HCT116 (cell line): Measurements from ENCODE around the gene NDUFS4. TPM values are rescaled to one million over a fixed set of nuclear protein-coding genes. Genes with fewer than 3 reads are reported as not detected.
A peak's percentile ranks its signal among the peaks of the same experiment; 100 is the strongest.

Experiments
- ATAC-seq: fragments of 200-7000 bp; cut with Tn5 transposase; 2 replicates; pipeline ENCODE4 v1.9.1; 2020; ENCODE audit warnings: mild to moderate bottlenecking, moderate library complexity
- BruUV-seq: library from RNA; stranded (reverse); fragments of 400-500 nt; replicated peaks from 2 replicates; lab custom pipeline; 2021; lab: Mats Ljungman, UMichigan
- CTCF ChIA-PET: fragments of 300-600 bp; sonication (Branson Sonifier 250); formaldehyde crosslinking; loops from one replicate; lab custom pipeline; 2021; ENCODE audit warnings: antibody characterized with exemption; lab: Charles Lee
- POLR2A ChIA-PET: fragments of 300-600, 350-600 bp; sonication (Branson Sonifier 250); formaldehyde crosslinking; loops from one replicate; lab custom pipeline; 2021; ENCODE audit warnings: antibody characterized with exemption; lab: Charles Lee
- RAD21 ChIA-PET, 2 experiments: fragments of 300-600 bp; sonication (Branson Sonifier 250); formaldehyde crosslinking; loops; one replicate each; lab custom pipeline; 2023; ENCODE audit warnings: low total read pairs in 2 of 2; ENCODE audit not compliant: uncharacterized antibody in 2 of 2, unreplicated experiment in 2 of 2, low non-redundant PET in 1 of 2; lab: Charles Lee
- DNase-seq: peaks from one replicate; pipeline ENCODE4 v3.0.0-alpha.2; 2010; ENCODE audit warnings: low read depth, low spot score
- H2AFZ ChIP-seq: fragments of 200-600 bp; shearing (Covaris generic), sonication (generic); 2 replicates; pipeline ENCODE4 v1.6.1; 2017; ENCODE audit warnings: low read depth, mixed run types, mixed read lengths, antibody characterized with exemption, low read length; ENCODE audit not compliant: poor library complexity, severe bottlenecking
- H3K27ac ChIP-seq: 2 replicates; pipeline ENCODE4 v1.5.1; 2012; ENCODE audit warnings: low read depth, low read length
- H3K27me3 ChIP-seq: fragments of 200-600 bp; sonication (generic); 2 replicates; pipeline ENCODE4 v1.6.1; 2016; ENCODE audit warnings: mixed run types, low read length, mixed read lengths; ENCODE audit not compliant: insufficient read depth
- H3K36me3 ChIP-seq, 2 experiments: fragments of 200-500 bp in 1 of 2; fragments of 200-600 bp in 1 of 2; sonication (Bioruptor generic) in 1 of 2; sonication (generic) in 1 of 2; 2 replicates each; pipeline versions ENCODE4 v1.5.1 to v1.6.1; 2014 to 2016; ENCODE audit warnings: low read length in 2 of 2, inconsistent platforms in 1 of 2, mixed read lengths in 1 of 2, mixed run types in 1 of 2; ENCODE audit not compliant: insufficient read depth in 2 of 2, control insufficient read depth in 1 of 2
- H3K4me1 ChIP-seq, 2 experiments: fragments of 200-600 bp in 1 of 2; sonication (generic) in 1 of 2; 2 replicates each; pipeline versions ENCODE4 v1.5.1 to v1.6.1; 2012 to 2017; ENCODE audit warnings: low read length in 2 of 2, inconsistent platforms in 1 of 2, mild to moderate bottlenecking in 1 of 2, mixed read lengths in 1 of 2, mixed run types in 1 of 2, moderate library complexity in 1 of 2; ENCODE audit not compliant: insufficient read depth in 2 of 2, control insufficient read depth in 1 of 2
- H3K4me2 ChIP-seq: fragments of 200-600 bp; sonication (generic); 2 replicates; pipeline ENCODE4 v1.6.1; 2017; ENCODE audit warnings: mixed run types, low read length, mixed read lengths
- H3K4me3 ChIP-seq, 2 experiments: fragments of 200-600 bp in 1 of 2; sonication (generic) in 1 of 2; replicated peaks in 1 of 2; 2 replicates each; pipeline ENCODE4 v1.5.1; 2011 to 2016; ENCODE audit warnings: low read length in 2 of 2, control low read depth in 1 of 2, low read depth in 1 of 2, mild to moderate bottlenecking in 1 of 2, mixed read lengths in 1 of 2, mixed run types in 1 of 2
- H3K79me2 ChIP-seq: fragments of 200-600 bp; sonication (generic); 2 replicates; pipeline ENCODE4 v1.6.1; 2017; ENCODE audit warnings: mild to moderate bottlenecking, mixed run types, low read length, moderate library complexity, mixed read lengths; ENCODE audit not compliant: insufficient read depth
- H3K9ac ChIP-seq: fragments of 200-600 bp; sonication (generic); 2 replicates; pipeline ENCODE4 v1.6.1; 2016; ENCODE audit warnings: low read length, mixed read lengths
- H3K9me2 ChIP-seq: fragments of 200-600 bp; sonication (generic), shearing (Covaris generic); 2 replicates; pipeline ENCODE4 v1.6.1; 2017; ENCODE audit warnings: mixed run types, mild to moderate bottlenecking, moderate library complexity; ENCODE audit not compliant: insufficient read depth
- H3K9me3 ChIP-seq, 2 experiments: fragments of 200-500 bp in 1 of 2; fragments of 200-600 bp in 1 of 2; sonication (Bioruptor generic) in 1 of 2; sonication (generic) in 1 of 2; 2 replicates each; pipeline ENCODE4 v1.6.1; 2014 to 2017; ENCODE audit warnings: low read length in 2 of 2, mixed read lengths in 2 of 2, inconsistent platforms in 1 of 2, low read depth in 1 of 2, mild to moderate bottlenecking in 1 of 2, mixed run types in 1 of 2, moderate library complexity in 1 of 2; ENCODE audit not compliant: control insufficient read depth in 1 of 2, insufficient read depth in 1 of 2
- H4K20me1 ChIP-seq: fragments of 200-600 bp; sonication (generic), shearing (Covaris generic); 2 replicates; pipeline ENCODE4 v1.6.1; 2017; ENCODE audit warnings: mixed run types, mild to moderate bottlenecking, moderate library complexity; ENCODE audit not compliant: insufficient read depth
- CBX3 ChIP-seq: IDR thresholded peaks from 2 replicates; pipeline ENCODE4 v1.6.1; 2012; ENCODE audit warnings: low read depth
- CEBPB ChIP-seq: IDR thresholded peaks from 2 replicates; pipeline ENCODE4 v1.6.1; 2012; ENCODE audit warnings: low read depth
- EZH2 ChIP-seq: fragments of 200-600 bp; sonication (generic); IDR thresholded peaks from 2 replicates; pipeline ENCODE4 v1.6.1; 2017; ENCODE audit warnings: antibody characterized with exemption, mixed run types
- EZH2phosphoT487 ChIP-seq: fragments of 200-600 bp; IDR thresholded peaks from 2 replicates; pipeline ENCODE4 v1.6.1; 2018; ENCODE audit warnings: antibody characterized with exemption, borderline replicate concordance
- FOSL1 ChIP-seq: IDR thresholded peaks from 2 replicates; pipeline ENCODE4 v1.6.1; 2012; ENCODE audit warnings: low read depth
- POLR2AphosphoS5 ChIP-seq: IDR thresholded peaks from 2 replicates; pipeline ENCODE4 v1.6.1; 2011; ENCODE audit warnings: mild to moderate bottlenecking, low read depth, low read length, moderate library complexity
- SIN3A ChIP-seq: IDR thresholded peaks from 2 replicates; pipeline ENCODE4 v1.6.1; 2012; ENCODE audit warnings: low read depth
- SRF ChIP-seq: IDR thresholded peaks from 2 replicates; pipeline ENCODE4 v1.6.1; 2012; ENCODE audit warnings: low read depth
- TCF7L2 ChIP-seq: IDR thresholded peaks from 2 replicates; pipeline ENCODE4 v1.7.0; 2011; ENCODE audit warnings: borderline replicate concordance, inconsistent platforms; ENCODE audit not compliant: insufficient read depth, insufficient read length; ENCODE audit errors: extremely low read depth
- YY1 ChIP-seq: IDR thresholded peaks from 2 replicates; pipeline ENCODE4 v1.6.1; 2011; ENCODE audit warnings: low read length, low read depth, moderate library complexity, mild to moderate bottlenecking; ENCODE audit not compliant: insufficient replicate concordance; ENCODE audit errors: extremely low read depth
- ZFX ChIP-seq: fragments of 450-650 bp; IDR thresholded peaks from 2 replicates; pipeline ENCODE4 v1.6.1; 2017
- ZNF274 ChIP-seq: fragments of 200-500 bp; sonication (Bioruptor generic); IDR thresholded peaks from 2 replicates; pipeline ENCODE4 v1.6.1; 2014; ENCODE audit warnings: mild to moderate bottlenecking, low read depth, low read length, inconsistent platforms
- intact Hi-C: fragments of 100-400 bp; cut with micrococcal nuclease; formaldehyde crosslinking; loops from 2 replicates; pipeline ENCODE4 v1.10.0; 2022
- total RNA-seq: library from RNA; stranded (reverse); gene quantifications from one replicate; pipeline ENCODE4 v1.2.1, GENCODE V29; 2021; ENCODE audit not compliant: unreplicated experiment
- TF ChIP-seq, protein P1 (sequence below): IDR thresholded peaks from 2 replicates; pipeline ENCODE4 v1.6.1; 2011; ENCODE audit warnings: mild to moderate bottlenecking, low read length, moderate library complexity; ENCODE audit not compliant: insufficient replicate concordance; ENCODE audit errors: extremely low read depth
- TF ChIP-seq, protein P2 (sequence below): IDR thresholded peaks from 2 replicates; pipeline ENCODE4 v1.6.1; 2012
- TF ChIP-seq, protein P3 (sequence below): IDR thresholded peaks from 2 replicates; pipeline ENCODE4 v1.6.1; 2012; ENCODE audit warnings: low read depth
- TF ChIP-seq, protein P4 (sequence below), 3 experiments: fragments of 200-600 bp in 1 of 3; sonication (generic) in 1 of 3; IDR thresholded peaks in 2 of 3; conservative IDR thresholded peaks in 1 of 3; 2 replicates each; pipeline ENCODE4 v1.5.1; 2012 to 2017; ENCODE audit warnings: low read depth in 2 of 3, low read length in 2 of 3, antibody characterized with exemption in 1 of 3, borderline replicate concordance in 1 of 3, control low read depth in 1 of 3, mild to moderate bottlenecking in 1 of 3, mixed read lengths in 1 of 3, mixed run types in 1 of 3, moderate library complexity in 1 of 3; ENCODE audit not compliant: insufficient read depth in 1 of 3

Gene NDUFS4
- total RNA-seq, 1 experiment from 2014 or later = 91.4 TPM

DNA sequence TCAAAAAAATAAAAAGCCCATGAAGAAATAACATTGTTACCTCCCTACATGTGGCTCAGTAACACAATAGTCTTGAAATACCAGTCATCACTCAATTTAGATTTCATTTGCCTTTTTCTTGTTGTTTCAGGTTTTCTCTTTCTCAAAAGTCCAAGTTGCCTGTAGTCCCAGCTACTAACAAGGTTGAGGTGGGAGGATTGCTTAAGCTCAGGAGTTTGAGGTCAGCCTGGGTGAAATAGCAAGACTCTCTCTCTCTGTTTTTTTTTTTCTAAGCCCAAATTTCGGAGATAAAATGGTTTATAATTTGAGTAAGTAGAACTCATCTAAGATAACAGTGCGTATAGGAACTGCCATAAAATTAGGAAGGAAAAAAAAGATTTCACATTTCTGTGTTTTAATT is 17.5 kb upstream of the NDUFS4 start:
- no peak for DNase-seq
- H4K20me1 ChIP-seq = no peaks in the 10 kb centered on the region
- H3K4me1 ChIP-seq = no peaks in the 10 kb centered on the region
- CTCF ChIA-PET = no interaction called here
- H3K27me3 ChIP-seq = no peaks in the 10 kb centered on the region
- H3K4me3 ChIP-seq = no peak overlapping the region
- RAD21 ChIA-PET = no interaction called here
- no peaks in the 10 kb centered on the region for H3K9me2 ChIP-seq
- no peaks in the 10 kb centered on the region for H3K79me2 ChIP-seq
- no peak overlapping the region for H3K9ac ChIP-seq
- no peak overlapping the region for H3K27ac ChIP-seq
- no peak overlapping the region for H3K4me2 ChIP-seq
- intact Hi-C loops = no loop called here
- no peaks in the 10 kb centered on the region for H3K36me3 ChIP-seq
- H3K9me3 ChIP-seq = no peaks in the 10 kb centered on the region
- no peak for TF ChIP-seq SRF
- TF ChIP-seq CEBPB = no peak
- no peak for TF ChIP-seq SIN3A
- TF ChIP-seq POLR2AphosphoS5 = no peak
- no peak for TF ChIP-seq YY1
- TF ChIP-seq, protein P1, sequence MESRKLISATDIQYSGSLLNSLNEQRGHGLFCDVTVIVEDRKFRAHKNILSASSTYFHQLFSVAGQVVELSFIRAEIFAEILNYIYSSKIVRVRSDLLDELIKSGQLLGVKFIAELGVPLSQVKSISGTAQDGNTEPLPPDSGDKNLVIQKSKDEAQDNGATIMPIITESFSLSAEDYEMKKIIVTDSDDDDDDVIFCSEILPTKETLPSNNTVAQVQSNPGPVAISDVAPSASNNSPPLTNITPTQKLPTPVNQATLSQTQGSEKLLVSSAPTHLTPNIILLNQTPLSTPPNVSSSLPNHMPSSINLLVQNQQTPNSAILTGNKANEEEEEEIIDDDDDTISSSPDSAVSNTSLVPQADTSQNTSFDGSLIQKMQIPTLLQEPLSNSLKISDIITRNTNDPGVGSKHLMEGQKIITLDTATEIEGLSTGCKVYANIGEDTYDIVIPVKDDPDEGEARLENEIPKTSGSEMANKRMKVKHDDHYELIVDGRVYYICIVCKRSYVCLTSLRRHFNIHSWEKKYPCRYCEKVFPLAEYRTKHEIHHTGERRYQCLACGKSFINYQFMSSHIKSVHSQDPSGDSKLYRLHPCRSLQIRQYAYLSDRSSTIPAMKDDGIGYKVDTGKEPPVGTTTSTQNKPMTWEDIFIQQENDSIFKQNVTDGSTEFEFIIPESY = no peak
- TF ChIP-seq, protein P2, sequence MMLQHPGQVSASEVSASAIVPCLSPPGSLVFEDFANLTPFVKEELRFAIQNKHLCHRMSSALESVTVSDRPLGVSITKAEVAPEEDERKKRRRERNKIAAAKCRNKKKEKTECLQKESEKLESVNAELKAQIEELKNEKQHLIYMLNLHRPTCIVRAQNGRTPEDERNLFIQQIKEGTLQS = no peak
- no peak for TF ChIP-seq CBX3
- TF ChIP-seq ZFX = no peak
- no peak for TF ChIP-seq EZH2phosphoT487
- no peak for TF ChIP-seq ZNF274
- TF ChIP-seq, protein P3, sequence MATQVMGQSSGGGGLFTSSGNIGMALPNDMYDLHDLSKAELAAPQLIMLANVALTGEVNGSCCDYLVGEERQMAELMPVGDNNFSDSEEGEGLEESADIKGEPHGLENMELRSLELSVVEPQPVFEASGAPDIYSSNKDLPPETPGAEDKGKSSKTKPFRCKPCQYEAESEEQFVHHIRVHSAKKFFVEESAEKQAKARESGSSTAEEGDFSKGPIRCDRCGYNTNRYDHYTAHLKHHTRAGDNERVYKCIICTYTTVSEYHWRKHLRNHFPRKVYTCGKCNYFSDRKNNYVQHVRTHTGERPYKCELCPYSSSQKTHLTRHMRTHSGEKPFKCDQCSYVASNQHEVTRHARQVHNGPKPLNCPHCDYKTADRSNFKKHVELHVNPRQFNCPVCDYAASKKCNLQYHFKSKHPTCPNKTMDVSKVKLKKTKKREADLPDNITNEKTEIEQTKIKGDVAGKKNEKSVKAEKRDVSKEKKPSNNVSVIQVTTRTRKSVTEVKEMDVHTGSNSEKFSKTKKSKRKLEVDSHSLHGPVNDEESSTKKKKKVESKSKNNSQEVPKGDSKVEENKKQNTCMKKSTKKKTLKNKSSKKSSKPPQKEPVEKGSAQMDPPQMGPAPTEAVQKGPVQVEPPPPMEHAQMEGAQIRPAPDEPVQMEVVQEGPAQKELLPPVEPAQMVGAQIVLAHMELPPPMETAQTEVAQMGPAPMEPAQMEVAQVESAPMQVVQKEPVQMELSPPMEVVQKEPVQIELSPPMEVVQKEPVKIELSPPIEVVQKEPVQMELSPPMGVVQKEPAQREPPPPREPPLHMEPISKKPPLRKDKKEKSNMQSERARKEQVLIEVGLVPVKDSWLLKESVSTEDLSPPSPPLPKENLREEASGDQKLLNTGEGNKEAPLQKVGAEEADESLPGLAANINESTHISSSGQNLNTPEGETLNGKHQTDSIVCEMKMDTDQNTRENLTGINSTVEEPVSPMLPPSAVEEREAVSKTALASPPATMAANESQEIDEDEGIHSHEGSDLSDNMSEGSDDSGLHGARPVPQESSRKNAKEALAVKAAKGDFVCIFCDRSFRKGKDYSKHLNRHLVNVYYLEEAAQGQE = no peak
- TF ChIP-seq FOSL1 = no peak
- TF ChIP-seq TCF7L2 = no peak
- TF ChIP-seq, protein P4, sequence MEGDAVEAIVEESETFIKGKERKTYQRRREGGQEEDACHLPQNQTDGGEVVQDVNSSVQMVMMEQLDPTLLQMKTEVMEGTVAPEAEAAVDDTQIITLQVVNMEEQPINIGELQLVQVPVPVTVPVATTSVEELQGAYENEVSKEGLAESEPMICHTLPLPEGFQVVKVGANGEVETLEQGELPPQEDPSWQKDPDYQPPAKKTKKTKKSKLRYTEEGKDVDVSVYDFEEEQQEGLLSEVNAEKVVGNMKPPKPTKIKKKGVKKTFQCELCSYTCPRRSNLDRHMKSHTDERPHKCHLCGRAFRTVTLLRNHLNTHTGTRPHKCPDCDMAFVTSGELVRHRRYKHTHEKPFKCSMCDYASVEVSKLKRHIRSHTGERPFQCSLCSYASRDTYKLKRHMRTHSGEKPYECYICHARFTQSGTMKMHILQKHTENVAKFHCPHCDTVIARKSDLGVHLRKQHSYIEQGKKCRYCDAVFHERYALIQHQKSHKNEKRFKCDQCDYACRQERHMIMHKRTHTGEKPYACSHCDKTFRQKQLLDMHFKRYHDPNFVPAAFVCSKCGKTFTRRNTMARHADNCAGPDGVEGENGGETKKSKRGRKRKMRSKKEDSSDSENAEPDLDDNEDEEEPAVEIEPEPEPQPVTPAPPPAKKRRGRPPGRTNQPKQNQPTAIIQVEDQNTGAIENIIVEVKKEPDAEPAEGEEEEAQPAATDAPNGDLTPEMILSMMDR (IDR thresholded peaks at IDR 0.05 in 2 of 3, conservative IDR thresholded peaks at IDR 0.05 in 1 of 3; ENCODE audit: borderline replicate concordance in 1 of 3, insufficient read depth in 1 of 3, low read depth in 2 of 3, low read length in 2 of 3) = no peak
- no peak for TF ChIP-seq EZH2
- POLR2A ChIA-PET = no interaction called here
- no TSS peak for BruUV-seq
- ATAC-seq = no peak
- H2AFZ ChIP-seq = peak overlapping the region; percentile 5
